ENCODE results near the gene TECTA.

TECTA gene

GRCh38 chr11:121194731-121195596 is 93.9 kb downstream of the TECTA start:
- peak; percentile 56 for DNase-seq

GRCh38 chr11:121198491-121198890 is 97.4 kb downstream of the TECTA start:
- DNase-seq = no peak

- DNase-seq = no peak
Measured at GRCh38 chr11:121199516-121199915, 98.5 kb downstream of the TECTA start.

- no peak for DNase-seq
Measured at GRCh38 chr11:121206810-121207209, 105.8 kb downstream of the TECTA start.

GRCh38 chr11:121207485-121208115 is 106.6 kb downstream of the TECTA start:
- DNase-seq = no peak

- no peak for DNase-seq
Measured at GRCh38 chr11:121210445-121211080, 109.5 kb downstream of the TECTA start.

GRCh38 chr11:121211626-121212025 is 110.6 kb downstream of the TECTA start:
- no peak for DNase-seq

- DNase-seq = no peak
Measured at GRCh38 chr11:121212536-121213361, 111.7 kb downstream of the TECTA start.

GRCh38 chr11:121213362-121213893 is 112.4 kb downstream of the TECTA start:
- no peak for DNase-seq

- DNase-seq = no peak
Measured at GRCh38 chr11:121214861-121215260, 113.8 kb downstream of the TECTA start.

GRCh38 chr11:121221496-121222200 is 120.6 kb downstream of the TECTA start:
- no peak for DNase-seq

- no peak for DNase-seq
Measured at GRCh38 chr11:121223161-121223560, 122.1 kb downstream of the TECTA start.

GRCh38 chr11:121225382-121225781 is 124.3 kb downstream of the TECTA start:
- DNase-seq = no peak

GRCh38 chr11:121226415-121227263 is 125.6 kb downstream of the TECTA start:
- no peak for DNase-seq

GRCh38 chr11:121228851-121229250 is 127.8 kb downstream of the TECTA start:
- DNase-seq = no peak

GRCh38 chr11:121229495-121230215 is 128.6 kb downstream of the TECTA start:
- no peak for DNase-seq

GRCh38 chr11:121231576-121232278 is 130.7 kb downstream of the TECTA start:
- DNase-seq = no peak

GRCh38 chr11:121235057-121235456 is 134.0 kb downstream of the TECTA start:
- no peak for DNase-seq

Measured in NCI-H2227 treated with DMSO at 0.1 percent for 48 hours (cell line).